OCI-M2 (cell line): ENCODE data around the gene PPIL1.
"Not testable (repeated sequence)": the region's sequence is repeated elsewhere in the genome, so short reads cannot be mapped to it uniquely, and the experiment has no call there.

Source experiments
- DNase-seq: peaks from one replicate; lab custom pipeline; 2025; ENCODE audit not compliant: unreplicated experiment; lab: John Stamatoyannopoulos, UW

The PPIL1 gene

DNA sequence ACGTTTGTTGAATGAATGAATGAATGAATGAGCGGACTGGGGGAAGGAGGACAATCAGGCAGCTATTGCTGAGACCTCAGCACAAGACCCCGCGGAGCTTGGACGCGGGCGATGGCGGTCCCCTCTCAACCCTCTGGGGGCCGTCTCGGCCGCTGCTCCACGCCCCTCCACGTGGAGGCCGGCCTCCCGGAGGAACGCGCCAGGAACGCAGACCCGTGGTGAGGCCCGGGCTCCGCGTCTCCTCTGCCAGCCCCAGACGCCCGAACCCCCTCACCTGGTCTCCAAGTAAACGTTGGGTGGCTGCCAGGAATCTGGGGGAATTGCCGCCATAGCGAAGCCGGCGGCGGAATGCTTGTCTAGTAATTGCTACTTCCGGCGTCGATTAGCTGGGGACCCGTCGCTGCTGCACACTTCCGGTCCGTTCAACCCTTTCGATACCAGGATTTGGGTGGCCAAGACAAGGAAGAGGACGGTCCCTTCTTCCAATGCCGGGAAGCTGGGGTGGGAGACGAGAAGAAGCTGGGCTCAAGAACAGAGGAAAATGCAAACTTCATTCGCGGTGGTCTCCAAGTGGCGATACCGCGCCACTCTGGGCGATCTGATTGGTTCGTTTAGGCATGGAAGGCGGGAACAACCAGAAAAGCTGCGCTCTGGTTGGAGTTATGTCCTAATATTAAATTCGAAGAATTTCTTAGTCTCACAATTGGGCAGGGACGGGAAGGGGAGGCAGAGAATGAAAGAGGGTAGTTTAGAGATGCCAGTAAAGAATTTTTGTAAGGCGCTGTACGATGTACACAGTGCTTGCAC lies at the start of gene PPIL1:
PPIL1 (minus strand) TSS at position 361 of the 807 bp plus-strand sequence; CDS start at position 330, 31 bp downstream.
- peak; percentile 78 for DNase-seq

DNA sequence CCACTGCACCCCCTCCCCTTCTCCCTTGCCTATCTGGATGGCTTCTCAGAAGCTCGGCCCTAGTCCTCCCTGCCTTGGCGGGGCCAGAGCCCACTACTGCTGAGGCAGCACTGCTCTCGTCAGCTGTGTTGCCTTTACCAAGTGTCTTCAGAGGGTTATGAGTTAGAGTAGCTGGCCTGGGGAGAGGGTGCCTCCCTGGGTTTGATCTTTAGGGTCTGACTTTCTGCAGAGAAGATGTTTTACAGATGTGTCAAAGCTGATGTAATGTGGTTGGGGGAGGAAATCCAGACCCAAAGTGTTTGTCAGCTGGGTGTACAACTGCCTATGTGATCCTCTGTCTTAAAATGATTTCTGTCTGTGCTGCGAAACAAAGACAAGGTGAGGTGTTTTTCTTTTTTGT lies 49.5 kb upstream of the PPIL1 start:
- DNase-seq = no peak

DNA sequence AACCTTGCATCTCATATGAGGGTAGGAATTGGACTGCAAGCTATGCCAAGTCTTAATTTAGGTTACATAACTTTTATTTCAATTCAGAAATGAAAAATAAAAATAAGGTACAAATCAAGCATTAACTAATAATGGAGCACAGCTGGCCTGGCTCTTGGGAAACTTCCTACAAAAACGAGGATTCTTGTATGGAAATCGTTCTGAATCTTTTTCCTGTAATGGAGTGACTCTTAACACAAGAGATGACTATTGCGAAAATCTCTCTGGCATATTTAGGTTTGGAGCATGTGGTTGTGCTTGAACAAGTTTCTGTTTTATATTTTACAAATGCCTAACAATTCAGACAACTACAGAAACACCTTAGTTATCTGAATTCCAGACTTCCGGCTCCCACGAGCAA lies 45.9 kb upstream of the PPIL1 start:
- DNase-seq = no peak

DNA sequence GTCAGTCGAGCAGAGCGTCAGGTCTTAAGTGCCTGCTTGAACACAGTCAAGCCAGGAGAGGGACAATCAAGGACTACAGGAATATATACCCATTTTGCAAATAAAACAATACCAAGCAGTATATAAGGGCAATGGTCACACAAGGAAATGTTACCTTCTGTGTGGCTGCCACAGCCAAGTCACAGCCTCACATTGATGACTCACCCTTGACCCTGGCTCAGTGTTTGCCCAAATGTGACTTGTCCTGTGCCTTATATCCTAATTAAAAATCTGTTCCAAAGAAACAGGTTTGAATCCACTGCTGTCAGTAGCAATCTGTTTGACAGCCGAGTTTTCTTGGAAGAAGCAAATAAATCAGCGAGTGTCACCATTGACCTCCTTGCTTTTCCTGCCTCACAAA lies 45.4 kb upstream of the PPIL1 start:
- DNase-seq = no peak

DNA sequence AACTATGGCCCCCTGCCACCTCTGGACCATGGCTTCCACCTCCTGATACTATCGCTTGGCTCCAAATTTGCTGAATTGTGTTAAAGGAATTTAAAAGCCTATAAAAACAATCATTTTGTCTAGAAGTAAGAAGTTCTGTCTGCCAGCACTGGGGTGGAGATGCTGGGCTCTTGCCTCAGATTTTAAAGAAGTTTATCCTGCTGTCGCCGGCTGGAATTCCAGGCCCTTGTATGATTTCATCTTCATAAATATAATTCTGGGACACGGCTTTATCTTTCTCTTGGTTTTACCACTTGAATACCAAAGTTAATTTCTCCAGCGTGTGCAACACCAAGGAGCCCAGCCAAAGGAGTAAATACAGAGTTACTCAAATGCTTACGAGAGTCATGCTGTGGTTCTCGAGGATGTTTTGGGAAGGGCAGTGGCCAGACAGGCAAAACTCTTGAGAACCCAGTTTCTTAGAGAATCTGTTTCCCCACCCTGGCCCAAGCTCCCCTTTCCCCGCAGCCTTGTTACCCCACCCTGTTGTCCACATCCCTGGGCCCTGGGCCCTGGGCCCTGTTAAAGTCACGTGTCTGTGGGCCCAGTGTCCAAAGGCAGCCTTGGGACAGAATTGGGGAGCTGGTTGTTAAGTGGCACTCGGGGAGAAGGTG lies 43.1 kb upstream of the PPIL1 start:
- no peak for DNase-seq

DNA sequence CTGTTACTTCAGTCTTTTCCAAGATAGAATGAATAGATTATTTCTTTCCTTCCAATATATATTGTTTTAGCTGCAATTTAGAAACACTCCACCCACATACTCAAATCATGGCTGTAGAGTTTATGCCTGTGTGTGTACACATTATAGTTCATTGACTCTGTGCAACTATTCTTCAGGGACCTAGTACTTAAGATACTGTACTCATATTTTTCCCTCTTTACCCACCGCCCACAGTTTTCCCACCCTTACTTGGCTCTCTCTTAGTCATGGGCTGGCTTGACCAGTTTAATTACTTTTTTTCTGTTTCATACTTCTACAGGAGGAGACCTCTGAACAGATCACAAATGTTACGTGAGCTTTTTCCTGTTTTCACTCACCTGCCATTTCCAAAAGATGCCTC lies 41.5 kb upstream of the PPIL1 start:
- DNase-seq = no peak

DNA sequence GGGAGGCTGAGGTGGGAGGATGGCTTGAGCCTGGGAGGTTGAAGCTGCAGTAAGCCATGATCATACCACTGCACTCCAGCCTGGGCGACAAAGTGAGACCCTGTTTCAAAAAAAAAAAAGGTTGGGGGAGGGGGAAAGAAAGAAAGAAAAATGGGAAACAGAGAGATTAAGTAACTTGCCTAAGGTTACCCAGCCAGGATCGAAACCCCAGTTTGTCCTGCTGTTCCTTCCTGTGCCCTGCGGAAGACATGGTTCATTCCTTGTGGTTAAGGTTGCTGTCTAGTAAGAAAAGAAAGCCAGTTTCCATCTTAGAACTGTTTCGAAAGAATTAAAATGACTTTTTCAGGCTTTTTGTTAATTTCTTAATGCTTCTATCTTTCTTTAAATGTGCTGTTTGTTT lies 41.0 kb upstream of the PPIL1 start:
- no peak for DNase-seq

DNA sequence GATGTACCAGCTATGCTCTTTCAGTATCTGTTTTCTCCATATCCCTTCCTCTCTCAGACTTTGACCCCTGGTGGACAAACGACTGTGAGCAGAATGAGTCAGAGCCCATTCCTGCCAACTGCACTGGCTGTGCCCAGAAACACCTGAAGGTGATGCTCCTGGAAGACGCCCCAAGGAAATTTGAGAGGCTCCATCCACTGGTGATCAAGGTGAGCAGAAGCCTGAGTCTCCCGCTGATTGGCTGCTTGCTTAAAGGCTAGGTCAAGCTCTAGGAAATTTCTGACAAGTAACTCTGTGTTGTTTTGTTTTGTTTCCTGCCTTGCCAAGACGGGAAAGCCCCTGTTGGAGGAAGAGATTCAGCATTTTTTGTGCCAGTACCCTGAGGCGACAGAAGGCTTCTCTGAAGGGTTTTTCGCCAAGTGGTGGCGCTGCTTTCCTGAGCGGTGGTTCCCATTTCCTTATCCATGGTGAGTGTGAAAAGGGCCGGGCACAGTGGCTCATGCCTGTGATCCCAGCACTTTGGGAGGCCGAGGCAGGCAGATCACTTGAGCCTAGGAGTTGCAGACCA lies 39.7 kb upstream of the PPIL1 start:
- no peak for DNase-seq

DNA sequence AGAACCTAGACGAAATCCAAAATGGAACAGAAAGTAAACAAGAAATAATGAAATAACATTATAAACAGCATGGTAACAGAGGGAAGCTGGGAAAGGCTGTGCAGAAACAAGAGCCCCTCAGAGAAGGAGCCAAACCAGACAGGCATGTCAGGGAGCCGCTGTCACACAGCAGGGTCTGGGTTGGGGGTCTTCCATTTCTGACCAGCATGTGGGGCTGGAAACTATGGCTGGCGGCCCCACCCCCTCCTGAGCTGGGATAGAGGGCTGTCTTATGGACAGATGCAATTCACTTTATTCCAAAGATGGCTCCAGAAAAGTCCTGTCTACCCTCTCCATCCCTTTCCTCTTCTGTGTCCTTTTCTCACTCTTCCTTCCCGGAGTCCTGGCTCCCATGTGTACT lies 38.5 kb upstream of the PPIL1 start:
- DNase-seq = no peak

DNA sequence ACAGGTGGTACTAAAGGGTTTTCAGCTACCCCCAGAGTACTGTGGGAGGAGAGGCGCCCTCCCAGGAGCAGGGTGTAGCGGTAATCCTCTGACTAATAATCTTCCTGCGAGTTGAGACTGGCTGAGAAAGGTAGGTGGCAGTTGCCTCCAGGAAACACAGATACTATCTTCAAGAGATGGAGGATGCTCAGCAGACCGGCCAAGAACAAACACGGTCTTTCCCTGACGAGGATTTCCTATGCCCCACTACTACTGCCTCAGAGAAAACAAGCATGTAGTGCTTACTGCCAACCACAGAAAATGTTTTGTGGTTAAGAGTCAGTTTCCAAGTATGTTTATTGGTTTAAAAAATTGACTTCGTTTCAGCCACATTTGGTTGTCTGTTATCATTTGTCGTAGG lies 38.0 kb upstream of the PPIL1 start:
- DNase-seq = no peak

DNA sequence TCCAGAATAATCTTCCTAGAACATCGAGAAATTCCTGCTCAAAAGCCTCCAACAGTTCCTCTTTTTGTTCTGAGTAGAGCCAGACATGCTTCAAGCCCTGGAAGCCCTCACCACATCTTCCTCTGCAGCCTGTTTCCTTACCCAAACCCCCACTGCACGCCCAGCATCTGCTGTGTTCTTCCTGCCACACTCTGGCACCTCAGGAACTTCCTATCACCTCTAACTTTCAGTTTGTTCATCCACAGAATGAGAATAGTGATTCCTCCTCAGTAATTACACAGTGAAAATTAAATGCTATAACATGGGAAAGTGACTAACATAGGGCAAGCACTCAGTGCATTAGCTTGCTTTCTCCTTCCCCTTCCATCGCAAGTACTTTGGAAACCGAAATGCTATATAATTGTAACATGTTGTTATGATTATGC lies 37.4 kb upstream of the PPIL1 start:
- no peak for DNase-seq

DNA sequence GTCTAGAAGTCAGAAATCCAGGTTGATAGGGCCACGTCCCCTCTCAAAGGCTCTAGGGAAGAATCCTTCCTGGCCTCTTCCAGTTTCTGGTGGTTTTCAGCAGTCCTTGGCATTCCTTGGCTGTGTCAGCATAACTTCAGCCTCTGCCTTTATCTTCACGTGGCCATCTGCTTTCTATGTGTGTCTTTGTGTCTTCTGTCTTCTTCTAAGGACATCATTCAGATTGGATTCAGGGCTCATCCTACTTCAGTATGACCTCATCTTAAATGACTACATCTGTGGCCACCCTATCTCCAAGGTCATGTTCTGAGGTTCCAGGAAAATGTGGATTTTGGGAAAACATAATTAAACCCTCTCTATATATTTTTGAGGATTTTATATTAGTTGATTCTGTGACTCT lies 34.1 kb upstream of the PPIL1 start:
- DNase-seq = no peak

DNA sequence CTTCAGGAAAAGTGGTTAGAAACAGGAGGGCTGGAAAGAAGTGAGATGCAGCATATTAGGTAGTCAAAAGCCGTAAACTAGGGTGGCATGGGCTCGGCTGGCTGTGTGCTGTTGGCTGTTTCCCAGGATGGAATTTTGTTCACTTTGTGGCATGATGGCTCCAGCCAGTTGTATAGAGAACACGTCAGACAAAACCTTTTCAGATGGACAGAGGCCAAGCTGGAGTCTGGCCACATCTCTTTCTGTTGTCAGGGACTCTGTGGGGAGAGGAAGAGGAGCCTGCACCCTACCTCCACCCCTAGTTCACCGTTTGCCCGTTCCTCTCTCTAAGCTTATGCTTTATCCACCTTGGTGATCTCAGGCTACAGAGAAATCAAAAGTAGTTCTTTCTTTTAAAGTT lies 33.2 kb upstream of the PPIL1 start:
- DNase-seq = no peak

DNA sequence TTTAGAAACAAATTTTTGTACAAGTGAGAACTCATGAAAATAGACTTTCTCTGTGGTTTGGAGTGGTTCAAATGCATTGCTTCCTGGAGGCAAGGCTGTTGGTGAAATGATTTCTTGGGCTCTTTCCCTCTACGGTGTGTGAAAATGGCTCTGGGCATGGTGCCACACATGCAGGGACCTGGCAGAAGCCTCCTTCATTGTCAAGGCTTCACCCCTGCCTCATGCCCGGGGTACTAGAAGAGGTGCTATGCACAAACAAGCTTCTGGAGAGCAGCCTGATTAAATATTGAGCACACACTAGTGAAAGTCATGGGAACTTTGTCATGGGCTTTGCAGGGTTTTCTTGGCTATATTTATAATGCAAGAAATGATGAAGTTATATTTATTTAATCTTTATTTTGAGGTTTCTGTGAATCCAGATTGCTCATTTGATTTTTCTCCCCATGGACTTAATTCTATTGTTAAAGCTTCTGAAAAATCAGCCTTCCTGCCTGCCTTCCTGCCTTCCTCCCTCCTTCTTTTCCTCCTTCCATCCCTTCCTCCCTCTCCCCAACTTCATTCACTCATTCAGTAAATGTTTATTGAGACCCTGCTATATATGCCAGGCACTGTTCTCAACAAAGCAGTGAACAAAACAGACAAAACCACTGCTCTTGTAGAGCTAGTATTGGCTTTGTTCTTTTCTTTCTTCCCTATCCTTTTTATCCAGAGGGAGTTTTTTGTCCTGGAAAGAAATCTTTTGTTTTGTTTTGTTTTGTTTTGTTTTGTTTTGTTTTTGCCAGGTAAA lies 32.1 kb upstream of the PPIL1 start:
- no peak for DNase-seq

DNA sequence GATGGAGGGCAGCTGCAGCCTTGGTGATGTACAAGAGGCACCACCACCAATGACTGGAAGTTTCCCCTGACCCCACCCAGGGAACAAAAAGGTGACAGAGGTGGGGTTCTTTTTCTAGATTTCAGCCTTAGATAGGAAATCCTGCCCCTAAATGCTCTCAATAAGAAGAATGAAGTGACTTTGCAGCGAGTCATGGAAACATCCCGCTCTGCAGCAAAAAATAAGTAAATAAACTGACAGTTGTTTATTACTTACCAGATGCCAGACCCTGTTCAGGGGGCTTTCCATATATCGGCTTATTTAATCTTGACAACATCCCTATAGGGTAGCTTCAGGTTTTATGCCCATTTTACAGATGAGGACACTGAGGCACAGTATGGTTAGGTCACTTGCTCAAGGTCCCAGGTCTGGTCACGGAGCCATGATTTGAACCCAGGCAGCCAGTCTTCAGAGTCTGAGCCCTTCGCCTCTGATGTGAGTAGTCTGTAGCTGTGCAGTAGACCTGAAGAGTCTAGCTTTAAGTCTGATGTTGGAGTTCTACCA lies 30.3 kb upstream of the PPIL1 start:
- DNase-seq = no peak

DNA sequence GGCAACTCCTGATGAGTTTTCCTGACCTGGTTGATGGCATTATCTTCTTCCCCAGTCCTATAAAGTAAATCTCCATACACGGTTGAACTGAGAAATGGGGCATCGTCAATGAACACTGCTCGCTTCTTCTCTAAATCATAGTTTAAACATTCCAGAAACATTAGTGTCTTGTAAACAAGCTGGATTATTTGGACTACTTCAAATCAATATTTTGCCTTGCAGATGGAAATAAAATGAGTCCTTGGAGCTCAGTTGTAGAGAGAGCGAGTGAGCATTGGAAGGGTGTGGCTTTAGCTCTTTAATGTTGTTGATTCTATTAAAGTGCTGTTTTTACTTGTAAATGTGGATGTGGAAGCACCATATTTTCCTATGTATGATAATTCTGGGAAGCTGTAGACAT lies 29.5 kb upstream of the PPIL1 start:
- no peak for DNase-seq

DNA sequence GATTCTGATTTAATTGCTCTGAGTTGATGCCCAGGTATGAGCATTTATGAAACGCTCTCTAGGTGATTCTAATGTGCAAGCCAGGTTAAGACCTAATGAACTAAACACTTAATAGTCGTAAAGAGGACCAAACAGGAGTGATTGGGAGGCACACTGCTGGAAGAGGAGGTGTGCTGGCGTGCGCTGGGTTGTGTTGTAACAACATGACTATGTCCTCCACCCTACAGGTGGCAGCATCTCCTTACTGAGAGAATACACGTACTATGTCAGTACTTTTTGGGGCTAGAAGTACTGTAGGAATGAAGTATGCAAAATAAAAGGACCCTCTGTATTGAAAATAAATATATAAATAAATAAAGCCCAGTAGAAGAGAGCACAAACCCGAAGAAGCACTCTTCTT lies 23.0 kb upstream of the PPIL1 start:
- no peak for DNase-seq

DNA sequence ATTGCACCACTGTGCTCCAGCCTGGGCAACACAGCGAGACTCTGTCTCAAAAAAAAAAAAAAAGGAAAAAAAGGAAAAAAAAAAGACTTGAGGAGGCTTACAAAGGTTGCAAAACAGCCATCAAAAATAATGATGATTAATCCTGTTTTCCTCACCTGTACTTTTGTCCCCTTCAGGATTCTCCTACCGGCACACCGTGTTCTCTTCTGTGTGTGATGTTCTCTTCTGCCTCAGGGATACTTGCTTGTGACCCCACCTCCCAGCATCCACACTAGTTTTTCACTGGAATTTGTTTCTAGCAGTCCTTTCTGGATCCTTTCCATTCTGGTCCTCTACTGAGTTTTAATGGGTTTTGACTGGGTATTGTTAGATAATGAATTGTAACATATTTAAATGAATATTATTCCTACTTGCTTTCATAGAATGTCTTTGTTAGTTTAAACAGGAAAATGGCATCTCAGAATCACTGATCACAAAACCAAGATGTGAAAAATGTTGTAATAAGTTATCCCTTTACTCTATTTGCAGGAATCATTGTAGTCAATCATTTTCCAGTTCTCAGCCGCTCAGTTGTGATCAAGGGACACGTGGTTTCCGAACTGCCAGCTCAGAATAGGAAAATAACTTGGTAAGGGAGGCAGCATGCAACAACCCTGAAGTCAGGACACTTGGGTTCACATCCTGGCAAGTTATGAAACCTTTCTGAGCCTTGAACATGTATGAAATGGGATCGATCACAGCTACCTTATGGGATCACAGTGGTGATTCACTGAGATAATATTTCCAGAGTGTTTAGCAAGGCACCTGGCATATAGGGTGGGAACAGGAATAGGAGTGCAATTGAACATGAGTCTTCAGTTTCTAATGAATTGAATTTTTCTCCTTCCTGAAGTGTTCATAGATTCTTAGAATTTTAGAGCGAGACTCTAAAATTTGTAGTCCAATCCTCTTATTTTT lies 19.7 kb upstream of the PPIL1 start:
- DNase-seq = no peak

DNA sequence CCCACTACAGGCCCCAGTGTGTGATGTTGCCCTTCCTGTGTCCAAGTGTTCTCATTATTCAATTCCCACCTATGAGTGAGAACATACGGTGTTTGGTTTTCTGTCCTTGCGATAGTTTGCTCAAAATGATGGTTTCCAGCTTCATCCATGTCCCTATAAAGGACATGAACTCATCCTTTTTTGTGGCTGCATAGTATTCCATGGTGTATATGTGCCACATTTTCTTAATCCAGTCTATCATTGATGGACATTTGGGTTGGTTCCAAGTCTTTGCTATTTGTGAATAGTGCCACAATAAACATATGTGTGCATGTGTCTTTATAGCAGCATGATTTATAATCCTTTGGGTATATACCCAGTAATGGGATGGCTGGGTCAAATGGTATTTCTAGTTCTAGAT lies 16.6 kb upstream of the PPIL1 start:
- DNase-seq = not testable (repeated sequence)

DNA sequence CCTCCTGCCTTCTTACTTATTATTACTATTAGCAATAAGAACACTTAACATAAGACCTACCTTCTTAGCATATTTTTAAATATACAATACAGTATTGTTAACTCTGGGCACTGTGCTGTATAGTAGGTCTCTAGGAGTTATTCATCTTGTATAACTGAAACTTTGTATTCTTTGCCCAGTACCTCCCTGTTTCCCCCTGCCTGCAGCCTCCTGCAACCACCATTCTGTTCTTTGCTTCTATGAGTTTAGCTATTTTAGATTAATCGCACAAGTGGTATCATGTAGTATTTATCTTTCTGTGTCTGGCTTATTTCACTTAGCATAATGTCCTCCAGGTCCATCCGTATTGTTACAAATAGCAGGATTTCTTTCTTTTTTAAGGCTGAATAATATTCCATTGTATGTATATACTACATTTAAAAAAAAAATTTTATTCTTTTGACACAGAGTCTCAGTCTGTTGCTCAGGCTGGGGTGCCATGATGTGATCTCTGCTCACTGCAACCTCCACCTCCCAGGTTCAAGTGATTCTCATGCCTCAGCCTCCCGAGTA lies 15.6 kb upstream of the PPIL1 start:
- no peak for DNase-seq
